ENCODE results near the gene CREB3L2.
"Not testable (repeated sequence)": the region's sequence is repeated elsewhere in the genome, so short reads cannot be mapped to it uniquely, and the experiment has no call there.

CREB3L2 gene

DNA sequence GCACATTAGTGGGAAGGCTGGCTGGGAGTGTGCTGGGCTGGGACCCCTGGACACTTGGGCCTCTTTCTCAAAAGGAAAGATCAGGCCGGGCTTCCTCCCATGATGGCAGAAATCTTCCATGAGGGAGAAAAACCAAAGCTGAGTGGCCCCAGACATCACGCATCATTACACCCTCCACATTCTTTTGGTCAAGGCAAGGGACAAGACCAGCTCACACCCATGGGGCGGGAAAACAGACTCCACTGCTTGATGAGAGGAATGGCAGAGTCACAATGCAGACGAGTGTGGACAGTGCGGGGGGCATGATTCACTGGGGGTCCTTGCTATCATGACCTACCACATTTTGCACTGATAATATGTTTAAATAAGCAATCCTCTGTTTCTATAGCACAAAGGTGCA, 73.3 kb downstream of the CREB3L2 start:
- no peak for DNase-seq

DNA sequence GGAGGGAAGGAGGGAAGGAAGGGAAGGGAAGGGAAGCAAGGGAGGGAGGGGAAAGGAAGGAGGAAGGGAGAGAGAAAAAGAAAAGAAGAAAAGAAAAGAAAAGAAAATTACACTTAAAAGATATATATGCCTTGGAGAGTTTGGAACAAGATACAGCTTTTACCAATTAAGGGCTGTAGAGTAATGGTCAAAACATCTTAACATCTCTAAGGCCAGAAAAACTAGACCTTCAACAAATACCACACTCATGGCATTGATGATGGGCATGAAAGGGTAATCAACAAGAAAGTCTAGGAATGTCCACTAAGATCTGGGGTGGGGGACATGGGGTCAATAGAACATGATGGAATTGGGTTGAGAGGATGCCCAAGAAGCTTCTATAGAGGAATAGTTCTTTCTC, 74.5 kb downstream of the CREB3L2 start:
- no peak for DNase-seq

GRCh38 chr7:137926206-137926605, 75.7 kb downstream of the CREB3L2 start:
- DNase-seq, result not testable (repeated sequence)

GRCh38 chr7:137925754-137926153, 76.1 kb downstream of the CREB3L2 start:
- no peak for DNase-seq

- no peak for DNase-seq
Observed at GRCh38 chr7:137925091-137925490, 76.8 kb downstream of the CREB3L2 start.

- DNase-seq, result no peak
Observed at GRCh38 chr7:137923380-137923779, 78.5 kb downstream of the CREB3L2 start.

DNA sequence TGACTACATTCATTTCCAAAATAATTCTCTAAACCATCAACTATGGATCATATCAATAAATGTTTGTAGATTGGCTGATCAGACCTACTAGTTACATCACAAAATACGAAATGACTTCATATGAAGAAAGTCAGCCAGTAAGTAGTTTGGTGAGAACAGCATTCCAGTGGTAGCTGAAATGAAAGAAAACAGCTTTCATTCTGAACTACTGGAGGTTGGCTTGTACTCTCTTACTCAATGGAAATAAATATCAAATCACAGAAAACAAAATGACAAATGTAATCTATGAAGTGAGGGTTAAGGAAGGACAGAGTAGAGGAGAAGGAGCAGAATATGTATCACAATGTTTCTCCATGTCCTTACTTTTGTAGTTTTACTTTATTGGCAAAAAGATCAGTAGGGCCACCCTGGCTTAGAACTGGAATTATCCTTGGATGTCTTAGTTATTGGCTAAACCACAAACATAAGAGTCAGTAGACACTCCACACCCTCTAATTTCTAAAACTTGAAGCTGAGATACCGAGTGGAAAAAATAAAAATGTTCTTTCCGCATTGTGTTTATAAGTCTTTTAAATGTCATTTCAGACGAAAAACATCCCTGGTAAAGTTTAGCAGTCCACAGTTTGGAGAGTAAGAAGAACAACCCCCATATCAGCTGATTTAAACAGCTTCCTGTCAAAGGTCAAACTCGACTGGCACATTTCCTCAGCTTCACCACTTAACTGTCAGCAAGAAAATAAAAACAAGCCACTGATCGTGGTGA, 81.1 kb downstream of the CREB3L2 start:
- DNase-seq, result no peak

DNA sequence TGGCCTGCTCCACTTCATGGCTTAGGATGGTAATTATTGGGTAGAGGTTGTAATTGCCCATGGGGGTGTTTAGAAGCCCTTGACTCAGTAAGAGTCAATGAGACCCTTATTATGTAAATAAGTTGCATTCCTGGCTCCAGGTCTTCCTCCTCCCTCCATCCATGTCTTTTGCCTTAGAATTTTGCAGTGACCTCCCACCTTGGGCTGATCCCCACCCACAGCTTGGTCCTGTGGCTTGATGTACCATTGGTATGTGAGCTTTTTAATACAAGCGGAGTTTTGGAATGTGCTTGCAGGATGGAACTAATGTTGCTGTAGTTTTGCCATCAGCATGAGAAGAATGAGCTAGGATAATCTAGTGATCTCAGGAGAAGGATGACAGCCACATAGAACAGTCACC, 81.9 kb downstream of the CREB3L2 start:
- no peak for DNase-seq

DNA sequence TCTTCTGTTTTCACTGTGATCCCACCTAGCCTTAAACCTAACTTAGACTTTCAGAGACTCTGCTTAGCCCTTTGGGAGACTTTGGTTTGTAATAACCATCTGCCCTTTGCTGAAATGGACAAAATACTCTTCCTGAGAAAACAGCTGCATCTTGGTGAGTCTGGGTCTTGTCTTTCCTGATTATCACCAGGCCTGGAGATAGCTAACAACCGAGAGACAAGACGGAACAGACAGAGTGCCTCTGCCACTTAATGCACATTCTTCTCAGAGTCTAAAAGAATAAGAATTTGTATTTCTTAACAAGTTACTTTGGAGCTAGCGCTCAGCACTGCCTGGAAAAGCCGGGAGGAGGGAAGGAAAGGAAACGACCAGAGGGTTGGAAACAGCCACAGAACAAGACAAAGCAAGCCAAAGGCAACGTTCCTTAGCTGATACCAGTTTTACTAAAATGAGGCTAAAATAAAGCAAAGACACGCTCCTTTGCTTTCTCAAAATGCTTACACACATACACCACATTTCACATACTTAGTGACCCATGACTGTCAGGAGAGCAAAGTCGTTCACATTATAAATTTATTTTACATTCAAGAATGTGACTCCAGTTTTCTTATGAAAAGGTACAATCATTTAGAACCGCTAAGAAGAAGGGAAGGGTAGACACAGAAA, 84.8 kb downstream of the CREB3L2 start:
- no peak for DNase-seq

DNA sequence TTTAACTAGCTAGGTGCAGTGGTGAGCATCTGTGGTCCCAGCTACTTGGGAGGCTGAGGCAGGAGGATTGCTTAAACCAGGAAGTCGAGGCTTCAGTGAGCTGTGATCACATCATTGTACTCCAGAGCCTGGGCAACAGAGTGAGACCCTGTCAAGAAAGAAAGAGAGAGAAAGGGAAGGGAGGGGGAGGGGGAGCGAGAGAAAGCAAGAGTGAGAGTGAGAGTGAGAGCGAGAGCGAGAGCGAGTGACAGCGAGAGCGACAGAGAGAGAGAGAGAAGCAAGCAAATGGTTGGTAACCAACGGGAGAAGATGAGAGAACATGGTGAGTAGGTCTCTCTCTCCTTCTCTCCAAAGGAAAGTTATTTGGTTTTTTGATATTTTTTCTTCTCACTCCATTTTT, 85.3 kb downstream of the CREB3L2 start:
- DNase-seq, result no peak

GRCh38 chr7:137915266-137915665, 86.6 kb downstream of the CREB3L2 start:
- no peak for DNase-seq

DNA sequence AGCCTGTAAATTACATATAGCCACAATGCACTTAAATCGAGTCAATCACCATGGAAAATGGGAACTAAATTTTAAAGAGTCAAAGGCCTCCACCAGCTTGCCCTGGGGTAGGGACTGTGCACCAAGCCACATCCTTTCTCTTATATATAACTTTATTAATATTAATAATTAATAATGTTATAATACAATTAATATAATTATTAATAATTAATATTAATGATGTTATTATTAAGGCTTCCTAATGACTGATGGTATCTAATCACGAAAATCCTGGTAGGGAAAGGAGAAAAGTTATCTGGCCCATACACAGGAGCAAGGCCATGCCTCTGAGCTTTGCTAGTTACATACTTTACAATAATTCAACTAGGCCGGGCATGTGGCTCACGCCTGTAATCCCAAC, 87.9 kb downstream of the CREB3L2 start:
- no peak for DNase-seq

GRCh38 chr7:137909042-137909441, 92.8 kb downstream of the CREB3L2 start:
- no peak for DNase-seq

GRCh38 chr7:137908106-137908505, 93.8 kb downstream of the CREB3L2 start:
- DNase-seq, result no peak

- DNase-seq, result not testable (repeated sequence)
Observed at GRCh38 chr7:137906636-137907035, 95.2 kb downstream of the CREB3L2 start.

- DNase-seq, result no peak
Observed at GRCh38 chr7:137904833-137905232, 97.1 kb downstream of the CREB3L2 start.

DNA sequence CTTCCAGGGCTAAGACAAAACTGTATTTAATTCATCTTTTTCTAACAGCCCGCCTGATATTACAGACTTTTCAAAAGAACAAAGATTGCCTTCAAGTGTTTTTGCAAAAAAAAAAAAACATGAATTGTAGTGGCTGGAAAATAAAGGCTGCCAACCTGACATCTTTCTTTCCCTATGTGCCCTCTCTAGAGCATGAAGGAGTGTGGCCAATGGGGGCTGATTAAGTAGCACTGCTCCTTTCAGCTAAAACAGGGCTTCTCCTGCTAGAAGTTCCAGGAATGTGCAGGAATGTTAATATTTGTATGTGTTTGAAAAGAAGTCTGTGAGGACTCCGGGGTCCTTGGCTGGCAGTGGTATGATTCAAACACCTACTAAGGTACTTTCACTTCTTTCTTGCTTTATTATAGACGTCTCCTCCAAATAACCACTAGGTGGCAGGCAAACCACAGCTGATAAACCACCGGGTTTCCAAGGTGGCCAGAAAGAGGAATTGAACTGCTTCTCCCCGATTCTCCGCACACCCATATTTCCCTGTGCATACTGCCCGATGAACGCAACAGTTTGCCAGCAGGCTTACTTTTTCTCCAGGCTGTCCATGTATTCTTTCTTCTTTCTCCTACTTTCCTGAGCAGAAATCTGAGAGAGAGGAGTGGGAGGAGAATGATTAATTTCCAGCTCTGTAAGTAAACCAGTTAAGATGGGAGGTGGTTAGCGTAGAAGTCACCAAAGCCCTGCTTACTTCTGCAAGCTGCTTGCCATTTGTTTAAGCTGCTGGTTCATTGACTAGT, 98.3 kb downstream of the CREB3L2 start:
- DNase-seq, result peak; percentile 60

DNA sequence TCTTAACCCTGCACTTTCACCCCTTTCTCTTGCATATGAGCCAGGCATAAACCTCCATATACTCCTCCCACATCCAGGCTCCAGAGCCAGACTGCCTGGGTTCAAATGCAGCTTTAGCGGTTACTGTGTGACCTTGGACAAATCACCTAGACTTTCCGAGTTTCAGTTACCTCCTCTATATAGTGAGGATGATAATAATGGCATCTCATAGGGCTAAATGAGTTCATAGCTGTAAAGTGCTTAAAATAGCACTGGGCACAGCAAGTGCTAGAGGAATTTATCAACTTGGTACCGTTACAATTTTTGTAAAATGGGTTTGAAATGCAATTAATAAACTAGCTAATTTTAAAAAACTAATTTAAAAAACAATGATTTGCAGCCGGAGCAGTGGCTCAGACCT, 101.7 kb downstream of the CREB3L2 start:
- DNase-seq, result no peak

DNA sequence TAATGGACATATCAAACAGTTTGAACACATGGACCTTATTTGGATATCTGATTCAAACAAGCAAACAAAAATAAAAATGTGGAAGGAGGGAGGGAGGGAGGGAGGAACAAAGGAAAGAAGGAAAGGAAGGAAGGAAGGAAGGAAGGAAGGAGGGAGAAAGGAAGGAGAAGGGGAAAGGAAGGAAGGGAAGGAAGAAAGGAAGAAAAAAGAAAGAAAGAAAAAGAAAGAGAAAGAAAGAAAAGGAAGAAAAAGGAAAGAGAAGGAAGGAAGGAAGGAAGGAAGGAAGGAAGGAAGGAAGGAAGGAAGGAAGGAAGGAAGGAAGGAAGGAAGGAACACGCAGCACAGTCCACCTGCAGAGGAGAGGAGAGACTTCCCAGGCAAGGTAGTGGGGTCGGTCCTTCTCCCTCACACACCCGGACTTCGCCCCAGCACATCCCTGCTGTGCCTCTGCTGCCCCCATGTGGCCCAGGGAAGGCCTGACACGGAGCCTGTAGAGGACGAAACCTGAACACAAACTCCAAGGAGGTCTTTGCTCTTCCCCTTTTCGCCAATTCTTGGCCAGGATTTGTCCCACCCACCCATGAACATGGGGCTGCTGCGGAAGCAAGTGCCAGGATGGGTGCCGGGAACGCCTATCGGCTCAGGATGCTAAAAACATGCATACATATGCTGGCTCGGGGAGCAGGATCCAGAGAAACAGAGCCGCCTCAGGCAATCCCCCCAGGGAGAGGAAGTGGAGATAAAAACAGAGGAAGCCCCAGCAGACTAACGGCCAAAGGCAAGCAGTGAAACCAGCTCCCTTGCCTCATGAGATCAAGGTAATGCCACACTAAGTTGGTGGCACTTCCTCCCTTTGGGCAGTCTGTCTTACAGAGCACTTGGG, 102.8 kb downstream of the CREB3L2 start:
- peak; percentile 81 for DNase-seq

DNA sequence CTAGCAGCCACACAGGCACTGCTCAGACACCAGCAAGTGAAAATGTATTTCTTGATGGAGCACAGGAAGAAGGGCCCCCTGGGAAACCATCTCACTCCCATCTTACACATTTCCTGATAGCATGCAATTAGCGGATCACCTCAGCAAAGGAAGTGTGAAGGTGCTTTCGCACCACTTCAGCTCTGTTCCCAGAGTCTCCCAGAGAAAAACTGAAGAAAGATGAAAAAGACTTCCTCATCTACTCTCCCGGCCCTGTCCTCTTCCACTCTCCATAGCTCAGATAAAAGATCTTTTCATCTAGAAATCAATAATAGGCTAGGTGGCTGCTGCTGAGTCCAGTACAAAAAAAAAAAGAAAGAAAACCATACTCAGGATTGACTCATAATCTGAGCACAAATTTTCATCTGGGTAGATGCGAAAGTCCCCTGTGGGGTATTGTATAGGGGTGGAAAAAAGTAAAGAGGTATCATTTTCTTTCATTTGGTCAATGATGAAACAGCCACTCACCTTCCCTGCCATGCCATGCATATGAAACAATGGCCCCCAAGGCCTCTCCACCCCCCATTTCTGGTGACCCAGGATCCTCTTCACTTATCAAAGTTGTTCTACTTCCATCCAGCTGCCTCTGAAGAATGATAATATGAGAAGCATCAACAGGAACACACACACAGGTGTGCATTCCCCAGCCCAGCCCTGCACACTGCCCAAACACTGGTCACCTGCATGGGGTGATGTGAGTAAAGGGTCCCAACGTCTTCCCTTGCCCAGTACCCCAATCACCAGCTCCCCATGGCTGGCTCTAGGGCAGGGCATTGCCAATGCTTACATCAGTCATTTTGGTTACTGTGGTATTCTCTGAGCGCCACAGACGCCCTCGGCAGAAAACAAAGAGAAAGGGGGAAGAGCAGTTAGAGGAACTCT, 106.3 kb downstream of the CREB3L2 start:
- no peak for DNase-seq

GRCh38 chr7:137893143-137893742, 108.6 kb downstream of the CREB3L2 start:
- no peak for DNase-seq

Data from OCI-M1 (cell line).